H9 (cell line): Measurements from ENCODE around the gene ZC3H12C. TPM values are rescaled to one million over a fixed set of nuclear protein-coding genes. Genes with fewer than 3 reads are reported as not detected.

ENCODE experiments used
- DNase-seq: peaks from one replicate; pipeline ENCODE4 v3.0.0-alpha.2; 2017
- H2AFZ ChIP-seq: one replicate; pipeline ENCODE4 v1.6.1; 2013; ENCODE audit warnings: mild to moderate bottlenecking, low read length, control low read depth, moderate library complexity
- H2AK5ac ChIP-seq: 2 replicates; pipeline ENCODE4 v1.6.1; 2013; ENCODE audit warnings: low read length, control low read depth, mixed read lengths; ENCODE audit not compliant: insufficient read length
- H2BK120ac ChIP-seq: one replicate; pipeline ENCODE4 v1.6.1; 2013; ENCODE audit warnings: low read depth, mild to moderate bottlenecking, low read length, control low read depth, inconsistent platforms; ENCODE audit not compliant: poor library complexity, severe bottlenecking
- H2BK12ac ChIP-seq: 2 replicates; pipeline ENCODE4 v1.6.1; 2013; ENCODE audit warnings: low read length, control low read depth, mixed read lengths, low read depth; ENCODE audit not compliant: insufficient read length
- H2BK15ac ChIP-seq: 2 replicates; pipeline ENCODE4 v1.6.1; 2013; ENCODE audit warnings: low read depth, low read length, control low read depth
- H2BK20ac ChIP-seq: one replicate; pipeline ENCODE4 v1.6.1; 2013; ENCODE audit warnings: low read depth, mild to moderate bottlenecking, low read length, control low read depth, inconsistent platforms; ENCODE audit not compliant: poor library complexity, severe bottlenecking
- H2BK5ac ChIP-seq: 2 replicates; pipeline ENCODE4 v1.6.1; 2013; ENCODE audit warnings: low read length, control low read depth, mixed read lengths; ENCODE audit not compliant: insufficient read length
- H3K14ac ChIP-seq: 2 replicates; pipeline ENCODE4 v1.6.1; 2013; ENCODE audit warnings: low read length, control low read depth; ENCODE audit not compliant: insufficient read depth
- H3K18ac ChIP-seq: 2 replicates; pipeline ENCODE4 v1.6.1; 2013; ENCODE audit warnings: low read depth, mild to moderate bottlenecking, mixed read lengths, low read length, control low read depth; ENCODE audit not compliant: insufficient read length
- H3K23ac ChIP-seq: 2 replicates; pipeline ENCODE4 v1.6.1; 2013; ENCODE audit warnings: low read length, control low read depth, mixed read lengths, low read depth; ENCODE audit not compliant: insufficient read length
- H3K23me2 ChIP-seq: 2 replicates; pipeline ENCODE4 v1.6.1; 2013; ENCODE audit warnings: low read depth, mild to moderate bottlenecking, mixed read lengths, low read length, control low read depth; ENCODE audit not compliant: insufficient read length, poor library complexity, severe bottlenecking
- H3K27ac ChIP-seq: 2 replicates; pipeline ENCODE4 v1.5.1; 2013; ENCODE audit warnings: low read length, control low read depth, mixed read lengths, low read depth; ENCODE audit not compliant: insufficient read length
- H3K27me3 ChIP-seq: 2 replicates; pipeline ENCODE4 v1.6.1; 2013; ENCODE audit warnings: low read length, control low read depth, inconsistent platforms; ENCODE audit not compliant: insufficient read depth
- H3K4ac ChIP-seq: 2 replicates; pipeline ENCODE4 v1.6.1; 2013; ENCODE audit warnings: low read depth, mild to moderate bottlenecking, control low read depth, inconsistent platforms, low read length, moderate library complexity
- H3K4me1 ChIP-seq: 2 replicates; pipeline ENCODE4 v1.6.1; 2013; ENCODE audit warnings: low read length, control low read depth, inconsistent platforms; ENCODE audit not compliant: insufficient read depth
- H3K4me2 ChIP-seq: 2 replicates; pipeline ENCODE4 v1.6.1; 2013; ENCODE audit warnings: low read length, control low read depth, mixed read lengths; ENCODE audit not compliant: insufficient read length, insufficient read depth
- H3K56ac ChIP-seq: 2 replicates; pipeline ENCODE4 v1.6.1; 2013; ENCODE audit warnings: low read depth, mild to moderate bottlenecking, mixed read lengths, low read length, control low read depth; ENCODE audit not compliant: insufficient read length
- H3K79me1 ChIP-seq: 2 replicates; pipeline ENCODE4 v1.6.1; 2013; ENCODE audit warnings: low read depth, mild to moderate bottlenecking, moderate library complexity, low read length, control low read depth, inconsistent platforms; ENCODE audit not compliant: insufficient read depth, poor library complexity, severe bottlenecking
- H3K79me2 ChIP-seq: 2 replicates; pipeline ENCODE4 v1.6.1; 2013; ENCODE audit warnings: low read length, control low read depth, inconsistent platforms; ENCODE audit not compliant: insufficient read depth
- H3K9ac ChIP-seq: 2 replicates; pipeline ENCODE4 v1.6.1; 2013; ENCODE audit warnings: low read length, control low read depth, mixed read lengths; ENCODE audit not compliant: insufficient read length; ENCODE audit errors: extremely low read depth
- H3K9me3 ChIP-seq: one replicate; pipeline ENCODE4 v1.6.1; 2013; ENCODE audit warnings: low read depth, low read length, inconsistent platforms; ENCODE audit not compliant: control insufficient read depth
- H3T11ph ChIP-seq: one replicate; pipeline ENCODE4 v1.6.1; 2013; ENCODE audit warnings: mild to moderate bottlenecking, low read length, control low read depth, inconsistent platforms
- H4K20me1 ChIP-seq: one replicate; pipeline ENCODE4 v1.6.1; 2013; ENCODE audit not compliant: control insufficient read depth, insufficient read length, insufficient read depth
- H4K5ac ChIP-seq: 2 replicates; pipeline ENCODE4 v1.6.1; 2013; ENCODE audit warnings: low read depth, mild to moderate bottlenecking, mixed read lengths, low read length, control low read depth; ENCODE audit not compliant: insufficient read length
- H4K8ac ChIP-seq: replicated peaks from 2 replicates; pipeline ENCODE4 v1.6.1; 2013; ENCODE audit warnings: low read length, control low read depth, mixed read lengths, low read depth; ENCODE audit not compliant: insufficient read length
- H4K91ac ChIP-seq: 2 replicates; pipeline ENCODE4 v1.6.1; 2013; ENCODE audit warnings: low read depth, mild to moderate bottlenecking, moderate library complexity, mixed read lengths, low read length, control low read depth; ENCODE audit not compliant: insufficient read length
- H3K27ac Mint-ChIP-seq, 3 experiments: 2 replicates in 2 of 3; 3 replicates in 1 of 3; pipeline ENCODE4 v1.8.0; 2020 to 2021; ENCODE audit warnings: mixed read lengths in 3 of 3, mild to moderate bottlenecking in 1 of 3, moderate library complexity in 1 of 3
- H3K27me3 Mint-ChIP-seq: 2 replicates; pipeline ENCODE4 v1.8.0; 2021; ENCODE audit warnings: low read depth, mild to moderate bottlenecking, moderate library complexity, mixed read lengths
- H3K36me3 Mint-ChIP-seq, 3 experiments: 2 replicates in 2 of 3; 3 replicates in 1 of 3; pipeline ENCODE4 v1.8.0; 2020 to 2021; ENCODE audit warnings: low read depth in 3 of 3, mixed read lengths in 3 of 3; ENCODE audit not compliant: insufficient read depth in 1 of 3
- H3K4me1 Mint-ChIP-seq, 2 experiments: 2 replicates each; pipeline ENCODE4 v1.8.0; 2020; ENCODE audit warnings: mixed read lengths in 2 of 2
- H3K4me3 Mint-ChIP-seq, 2 experiments: 2 replicates in 1 of 2; 3 replicates in 1 of 2; pipeline ENCODE4 v1.8.0; 2020 to 2021; ENCODE audit warnings: mild to moderate bottlenecking in 2 of 2, mixed read lengths in 2 of 2, moderate library complexity in 1 of 2
- H3K9me3 Mint-ChIP-seq, 2 experiments: 2 replicates in 1 of 2; 3 replicates in 1 of 2; pipeline ENCODE4 v1.8.0; 2020; ENCODE audit warnings: mild to moderate bottlenecking in 2 of 2, mixed read lengths in 2 of 2, moderate library complexity in 1 of 2
- CTCF ChIP-seq: fragments of 200-600 bp; sonication (generic); conservative IDR thresholded peaks from 3 replicates; pipeline ENCODE4 v1.8.0; 2021; ENCODE audit warnings: antibody characterized with exemption, mild to moderate bottlenecking
- WGBS: extraction: QIAGEN DNeasy Blood & Tissue Kit; methylation state at CpG from one replicate; pipeline ENCODE4 v1.1.7; 2013; ENCODE audit warnings: missing lambda C conversion rate, low lambda C conversion rate, mixed read lengths; ENCODE audit not compliant: insufficient read length; ENCODE audit errors: extremely low coverage; 5-methylcytosine and 5-hydroxymethylcytosine counted together
- total RNA-seq: library from RNA; stranded (reverse); gene quantifications from 2 replicates; pipeline ENCODE4 v1.2.1, GENCODE V29; 2021

Gene ZC3H12C
- total RNA-seq, 1 experiment from 2014 or later: 4.8 TPM

- no peak overlapping the region for H2BK20ac ChIP-seq
- TF ChIP-seq CTCF: no peak
- no peak overlapping the region for H2AFZ ChIP-seq
- H3K4me2 ChIP-seq: no peak overlapping the region
- H3K18ac ChIP-seq: no peak overlapping the region
- no peaks in the 10 kb centered on the region; the same call in 1 of the 2 replicates for H3K27me3 ChIP-seq
- no peak overlapping the region for H2BK5ac ChIP-seq
- H2AK5ac ChIP-seq: no peak overlapping the region
- H2BK120ac ChIP-seq: no peak overlapping the region
- H3T11ph ChIP-seq: no peak overlapping the region
- DNase-seq: no peak
- no peaks in the 10 kb centered on the region for H4K20me1 ChIP-seq
- H4K5ac ChIP-seq: no peak overlapping the region
- H2BK15ac ChIP-seq: no peak overlapping the region
- H4K91ac ChIP-seq: no peak overlapping the region
- H3K79me1 ChIP-seq: no peaks in the 10 kb centered on the region
- H3K23ac ChIP-seq: no peak overlapping the region
- H3K9me3 ChIP-seq: no peaks in the 10 kb centered on the region
- Mint-ChIP-seq H3K4me1 (peaks cover 20 to 22% of the 10 kb centered on the region in 2 experiments), H3K36me3 (peaks cover 0 to 4% (median 2%) of the 10 kb centered on the region in 3 experiments; a peak in 3 of 7 replicates), H3K4me3 (no peak overlapping the region), H3K9me3 (no peaks in the 10 kb centered on the region; a peak in 3 of 5 replicates), H3K27me3 (peaks cover 9% of the 10 kb centered on the region), H3K27ac (no peak overlapping the region)
- H3K23me2 ChIP-seq: peaks cover 13% of the 10 kb centered on the region
- H2BK12ac ChIP-seq: no peak overlapping the region
- no peak overlapping the region for H4K8ac ChIP-seq
- no peaks in the 10 kb centered on the region for H3K79me2 ChIP-seq
- no peak overlapping the region for H3K9ac ChIP-seq
- no peak overlapping the region for H3K4ac ChIP-seq
- no CpG with 5 or more reads among the region's 5 CpGs for WGBS
- H3K4me1 ChIP-seq: peaks cover 7% of the 10 kb centered on the region; the same call in 1 of the 2 replicates
- H3K56ac ChIP-seq: no peak overlapping the region
- H3K27ac ChIP-seq: no peak overlapping the region
- no peak overlapping the region for H3K14ac ChIP-seq
Measured at GRCh38 chr11:110096496-110096895, 3.3 kb downstream of the ZC3H12C start.
